B cell (primary cell): Measurements from ENCODE around the gene HBA1.
"Not testable (repeated sequence)": the region's sequence is repeated elsewhere in the genome, so short reads cannot be mapped to it uniquely, and the experiment has no call there.

Source experiments
- EZH2 ChIP-seq: IDR thresholded peaks from 2 replicates; pipeline ENCODE4 v1.6.1; 2012; ENCODE audit warnings: borderline replicate concordance, low read depth, mild to moderate bottlenecking, moderate library complexity, low read length; ENCODE audit not compliant: insufficient read depth, poor library complexity, severe bottlenecking
- TF ChIP-seq, protein P1 (sequence below): fragments of 200-600 bp; IDR thresholded peaks from one replicate; pipeline ENCODE4 v1.8.0; 2022; ENCODE audit warnings: antibody characterized with exemption, mild to moderate bottlenecking

DNA sequence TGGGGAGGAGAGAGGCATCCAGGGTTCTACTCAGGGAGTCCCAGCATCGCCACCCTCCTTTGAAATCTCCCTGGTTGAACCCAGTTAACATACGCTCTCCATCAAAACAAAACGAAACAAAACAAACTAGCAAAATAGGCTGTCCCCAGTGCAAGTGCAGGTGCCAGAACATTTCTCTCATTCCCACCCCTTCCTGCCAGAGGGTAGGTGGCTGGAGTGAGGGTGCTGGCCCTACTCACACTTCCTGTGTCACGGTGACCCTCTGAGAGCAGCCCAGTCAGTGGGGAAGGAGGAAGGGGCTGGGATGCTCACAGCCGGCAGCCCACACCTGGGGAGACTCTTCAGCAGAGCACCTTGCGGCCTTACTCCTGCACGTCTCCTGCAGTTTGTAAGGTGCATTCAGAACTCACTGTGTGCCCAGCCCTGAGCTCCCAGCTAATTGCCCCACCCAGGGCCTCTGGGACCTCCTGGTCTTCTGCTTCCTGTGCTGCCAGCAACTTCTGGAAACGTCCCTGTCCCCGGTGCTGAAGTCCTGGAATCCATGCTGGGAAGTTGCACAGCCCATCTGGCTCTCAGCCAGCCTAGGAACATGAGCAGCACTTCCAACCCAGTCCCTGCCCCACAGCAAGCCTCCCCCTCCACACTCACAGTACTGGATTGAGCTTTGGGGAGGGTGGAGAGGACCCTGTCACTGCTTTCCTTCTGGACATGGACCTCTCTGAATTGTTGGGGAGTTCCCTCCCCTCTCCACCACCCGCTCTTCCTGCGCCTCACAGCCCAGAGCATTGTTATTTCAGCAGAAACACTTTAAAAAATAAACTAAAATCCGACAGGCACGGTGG lies 2.3 kb upstream of the HBA1 start:
- not testable (repeated sequence) for TF ChIP-seq EZH2
- TF ChIP-seq, protein P1, sequence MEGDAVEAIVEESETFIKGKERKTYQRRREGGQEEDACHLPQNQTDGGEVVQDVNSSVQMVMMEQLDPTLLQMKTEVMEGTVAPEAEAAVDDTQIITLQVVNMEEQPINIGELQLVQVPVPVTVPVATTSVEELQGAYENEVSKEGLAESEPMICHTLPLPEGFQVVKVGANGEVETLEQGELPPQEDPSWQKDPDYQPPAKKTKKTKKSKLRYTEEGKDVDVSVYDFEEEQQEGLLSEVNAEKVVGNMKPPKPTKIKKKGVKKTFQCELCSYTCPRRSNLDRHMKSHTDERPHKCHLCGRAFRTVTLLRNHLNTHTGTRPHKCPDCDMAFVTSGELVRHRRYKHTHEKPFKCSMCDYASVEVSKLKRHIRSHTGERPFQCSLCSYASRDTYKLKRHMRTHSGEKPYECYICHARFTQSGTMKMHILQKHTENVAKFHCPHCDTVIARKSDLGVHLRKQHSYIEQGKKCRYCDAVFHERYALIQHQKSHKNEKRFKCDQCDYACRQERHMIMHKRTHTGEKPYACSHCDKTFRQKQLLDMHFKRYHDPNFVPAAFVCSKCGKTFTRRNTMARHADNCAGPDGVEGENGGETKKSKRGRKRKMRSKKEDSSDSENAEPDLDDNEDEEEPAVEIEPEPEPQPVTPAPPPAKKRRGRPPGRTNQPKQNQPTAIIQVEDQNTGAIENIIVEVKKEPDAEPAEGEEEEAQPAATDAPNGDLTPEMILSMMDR = not testable (repeated sequence)
